22Rv1 (cell line): ENCODE measurements around the gene FAM204A.

Experiments
- CTCF ChIP-seq: fragments of 450-650 bp; IDR thresholded peaks from 2 replicates; pipeline ENCODE4 v1.5.1; 2017; ENCODE audit warnings: mild to moderate bottlenecking
- ZFX ChIP-seq: fragments of 450-650 bp; IDR thresholded peaks from 2 replicates; pipeline ENCODE4 v1.6.1; 2017; ENCODE audit warnings: antibody characterized with exemption, borderline replicate concordance

- TF ChIP-seq CTCF (no peak), ZFX (no peak)
Measured at GRCh38 chr10:118258285-118258684, 83.8 kb downstream of the FAM204A start.
